ENCODE data around the gene KCTD20.

KCTD20 gene

DNA sequence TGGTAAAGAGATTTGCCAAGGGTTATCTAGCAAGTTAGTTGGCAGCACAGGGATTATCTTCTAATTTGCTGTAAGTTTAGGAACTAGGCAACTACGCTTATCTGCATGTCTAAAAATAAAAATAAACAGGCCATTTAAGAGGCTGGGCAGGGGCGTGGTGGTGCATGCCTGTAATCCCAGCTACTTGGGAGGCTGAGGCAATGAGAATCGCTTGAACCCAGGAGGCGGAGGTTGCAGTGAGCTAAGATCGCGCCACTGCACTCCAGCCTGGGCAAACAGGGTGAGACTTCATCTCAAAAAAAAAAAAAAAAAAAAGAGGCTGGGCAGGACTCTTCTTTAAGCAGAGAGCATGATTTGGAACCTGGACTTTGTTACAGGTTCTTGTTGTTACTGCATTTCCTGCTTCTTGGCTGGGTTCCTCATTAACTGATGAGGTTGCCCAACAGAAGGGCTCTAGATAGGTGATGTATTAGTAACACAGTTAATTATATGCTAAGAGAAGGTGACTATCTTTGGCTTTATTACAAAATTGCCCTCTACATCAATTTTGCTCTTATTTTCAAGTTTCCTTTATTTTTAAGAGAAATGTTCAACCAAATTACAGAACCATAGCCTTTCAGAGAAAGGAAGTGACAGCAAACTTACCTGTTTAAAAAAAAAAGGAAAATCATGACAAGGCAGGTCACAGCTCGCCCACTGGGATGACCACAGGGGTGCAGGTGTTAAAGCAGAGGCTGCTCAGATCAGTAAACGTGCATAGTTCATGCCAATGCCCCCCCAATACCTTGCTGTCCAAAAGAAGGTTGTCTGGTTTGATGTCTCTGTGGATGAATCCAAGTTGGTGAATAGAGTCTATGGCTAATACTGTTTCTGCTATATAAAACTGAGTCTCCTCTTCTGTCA lies 72.0 kb downstream of the KCTD20 start:
- TF ChIP-seq SIN3A (IDR thresholded peaks at IDR 0.05; ENCODE audit: borderline replicate concordance, insufficient read depth, low read length) (no peak), FOXP2 (optimal IDR thresholded peaks at IDR 0.05; ENCODE audit: borderline replicate concordance, extremely low read depth, extremely low read length, insufficient read depth) (no peak), POLR2AphosphoS5 (IDR thresholded peaks at IDR 0.05; ENCODE audit: low read depth, low read length) (no peak), TAF1 (IDR thresholded peaks at IDR 0.05; ENCODE audit: borderline replicate concordance, insufficient read depth, low read length) (no peak)
- TF ChIP-seq, protein P1, sequence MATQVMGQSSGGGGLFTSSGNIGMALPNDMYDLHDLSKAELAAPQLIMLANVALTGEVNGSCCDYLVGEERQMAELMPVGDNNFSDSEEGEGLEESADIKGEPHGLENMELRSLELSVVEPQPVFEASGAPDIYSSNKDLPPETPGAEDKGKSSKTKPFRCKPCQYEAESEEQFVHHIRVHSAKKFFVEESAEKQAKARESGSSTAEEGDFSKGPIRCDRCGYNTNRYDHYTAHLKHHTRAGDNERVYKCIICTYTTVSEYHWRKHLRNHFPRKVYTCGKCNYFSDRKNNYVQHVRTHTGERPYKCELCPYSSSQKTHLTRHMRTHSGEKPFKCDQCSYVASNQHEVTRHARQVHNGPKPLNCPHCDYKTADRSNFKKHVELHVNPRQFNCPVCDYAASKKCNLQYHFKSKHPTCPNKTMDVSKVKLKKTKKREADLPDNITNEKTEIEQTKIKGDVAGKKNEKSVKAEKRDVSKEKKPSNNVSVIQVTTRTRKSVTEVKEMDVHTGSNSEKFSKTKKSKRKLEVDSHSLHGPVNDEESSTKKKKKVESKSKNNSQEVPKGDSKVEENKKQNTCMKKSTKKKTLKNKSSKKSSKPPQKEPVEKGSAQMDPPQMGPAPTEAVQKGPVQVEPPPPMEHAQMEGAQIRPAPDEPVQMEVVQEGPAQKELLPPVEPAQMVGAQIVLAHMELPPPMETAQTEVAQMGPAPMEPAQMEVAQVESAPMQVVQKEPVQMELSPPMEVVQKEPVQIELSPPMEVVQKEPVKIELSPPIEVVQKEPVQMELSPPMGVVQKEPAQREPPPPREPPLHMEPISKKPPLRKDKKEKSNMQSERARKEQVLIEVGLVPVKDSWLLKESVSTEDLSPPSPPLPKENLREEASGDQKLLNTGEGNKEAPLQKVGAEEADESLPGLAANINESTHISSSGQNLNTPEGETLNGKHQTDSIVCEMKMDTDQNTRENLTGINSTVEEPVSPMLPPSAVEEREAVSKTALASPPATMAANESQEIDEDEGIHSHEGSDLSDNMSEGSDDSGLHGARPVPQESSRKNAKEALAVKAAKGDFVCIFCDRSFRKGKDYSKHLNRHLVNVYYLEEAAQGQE (IDR thresholded peaks at IDR 0.05; ENCODE audit: insufficient read depth in 1 of 2, low read depth in 2 of 2, low read length in 2 of 2): no peak

DNA sequence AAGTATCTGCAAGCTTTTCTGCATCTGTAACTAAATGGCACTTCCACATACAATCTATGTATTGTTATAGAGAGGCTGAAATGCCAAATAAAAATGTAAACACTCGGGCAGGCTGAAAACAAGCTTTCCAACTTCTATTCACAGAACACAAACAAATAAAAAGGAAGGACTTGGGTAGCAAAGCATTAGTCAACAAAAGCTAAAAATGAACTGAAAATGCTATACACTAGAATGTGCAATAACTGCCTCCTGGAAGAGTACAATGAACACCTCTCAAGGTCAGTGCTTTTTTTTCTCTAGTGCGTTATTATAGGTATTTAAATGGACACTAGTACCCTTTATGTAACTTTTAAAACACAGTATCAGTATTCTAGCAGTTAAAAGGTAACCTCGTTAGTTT lies 73.0 kb downstream of the KCTD20 start:
- TF ChIP-seq SIN3A (IDR thresholded peaks at IDR 0.05; ENCODE audit: borderline replicate concordance, insufficient read depth, low read length): no peak
- no peak for TF ChIP-seq FOXP2 (optimal IDR thresholded peaks at IDR 0.05; ENCODE audit: borderline replicate concordance, extremely low read depth, extremely low read length, insufficient read depth)

DNA sequence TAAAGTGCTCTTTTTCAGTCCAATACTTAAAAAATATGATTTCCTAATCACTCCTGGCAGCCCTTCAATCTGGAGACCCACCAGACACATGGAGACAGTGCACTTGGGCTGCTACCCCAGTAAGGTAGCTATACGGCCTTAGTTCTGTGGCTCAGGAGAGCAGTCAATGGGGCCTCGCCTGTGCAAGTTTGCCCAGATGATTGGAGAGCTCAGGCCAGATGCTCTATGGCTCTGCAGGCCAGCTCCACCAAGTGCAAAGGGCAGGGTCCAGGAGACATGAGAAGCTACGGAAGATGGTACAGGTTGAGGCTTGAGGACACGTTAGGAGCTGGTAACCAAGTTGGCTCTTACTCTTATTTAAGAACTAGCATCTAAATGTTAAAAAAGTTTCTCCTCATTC lies 73.8 kb downstream of the KCTD20 start:
- TF ChIP-seq FOXP2 (optimal IDR thresholded peaks at IDR 0.05; ENCODE audit: borderline replicate concordance, extremely low read depth, extremely low read length, insufficient read depth) (no peak), TAF1 (IDR thresholded peaks at IDR 0.05; ENCODE audit: borderline replicate concordance, insufficient read depth, low read length) (no peak)
- TF ChIP-seq, protein P1 (IDR thresholded peaks at IDR 0.05; ENCODE audit: insufficient read depth in 1 of 2, low read depth in 2 of 2, low read length in 2 of 2): no peak

DNA sequence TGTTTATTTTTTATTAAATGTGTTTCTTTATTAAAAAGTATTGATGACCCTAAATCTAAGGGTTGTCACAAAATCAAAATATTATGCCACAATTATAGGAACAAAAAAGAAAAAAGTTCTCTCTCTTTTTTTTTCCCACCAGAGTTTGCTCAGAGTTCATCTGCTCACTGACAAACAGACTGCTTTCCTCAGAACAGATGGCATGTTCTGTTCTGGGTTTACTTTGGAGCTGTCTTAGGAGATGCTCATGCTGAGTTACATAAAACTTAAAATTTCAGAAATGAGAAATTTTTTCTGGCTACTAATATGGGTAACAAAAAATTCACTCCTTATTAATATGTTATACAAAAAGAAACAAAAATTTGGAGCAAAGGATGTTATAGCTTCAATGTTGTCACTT lies 74.2 kb downstream of the KCTD20 start:
- TF ChIP-seq TAF1 (IDR thresholded peaks at IDR 0.05; ENCODE audit: borderline replicate concordance, insufficient read depth, low read length): no peak
- TF ChIP-seq POLR2AphosphoS5 (IDR thresholded peaks at IDR 0.05; ENCODE audit: low read depth, low read length): no peak
- no peak for TF ChIP-seq SIN3A (IDR thresholded peaks at IDR 0.05; ENCODE audit: borderline replicate concordance, insufficient read depth, low read length)
- TF ChIP-seq FOXP2 (optimal IDR thresholded peaks at IDR 0.05; ENCODE audit: borderline replicate concordance, extremely low read depth, extremely low read length, insufficient read depth): no peak
- TF ChIP-seq, protein P1 (IDR thresholded peaks at IDR 0.05; ENCODE audit: insufficient read depth in 1 of 2, low read depth in 2 of 2, low read length in 2 of 2): no peak

DNA sequence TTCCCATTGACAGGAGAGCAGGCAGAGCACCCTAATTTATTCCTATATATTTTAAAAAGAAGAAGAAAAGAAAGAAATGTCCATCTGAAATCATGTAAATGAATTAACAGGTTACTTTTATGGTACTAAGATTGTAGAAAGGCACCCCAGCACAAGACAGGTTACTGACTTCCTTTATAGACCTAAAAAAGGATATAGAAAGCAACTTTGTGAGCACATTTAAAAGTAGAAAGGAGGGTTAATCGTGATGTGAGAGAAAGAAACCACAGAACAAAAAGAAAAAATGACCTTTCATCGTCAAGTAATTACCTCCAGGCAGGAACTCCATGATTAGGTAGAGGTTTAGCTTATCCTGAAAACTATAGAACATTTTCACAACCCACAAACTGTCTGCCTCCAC lies 74.6 kb downstream of the KCTD20 start:
- no peak for TF ChIP-seq FOXP2 (optimal IDR thresholded peaks at IDR 0.05; ENCODE audit: borderline replicate concordance, extremely low read depth, extremely low read length, insufficient read depth)

DNA sequence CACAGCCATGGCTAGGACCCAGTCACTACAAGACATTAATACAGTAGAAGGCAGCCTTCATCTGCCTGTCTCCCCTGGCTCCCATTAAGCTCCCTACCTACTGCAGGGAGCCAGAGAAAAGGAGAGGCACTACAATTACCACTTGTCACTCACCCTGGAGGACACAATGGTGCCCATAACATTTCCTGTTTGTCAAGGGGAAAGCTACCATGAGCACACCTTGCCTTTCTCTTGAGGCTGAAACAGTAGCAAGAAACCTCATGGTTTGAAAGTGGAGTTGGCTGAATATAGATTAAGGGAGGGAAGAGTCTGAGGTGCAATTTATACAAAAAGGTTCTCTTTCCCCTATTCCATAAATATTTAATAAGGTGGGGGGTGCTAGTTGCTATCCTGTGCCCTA lies 76.6 kb downstream of the KCTD20 start:
- TF ChIP-seq TAF1 (IDR thresholded peaks at IDR 0.05; ENCODE audit: borderline replicate concordance, insufficient read depth, low read length): no peak
- TF ChIP-seq SIN3A (IDR thresholded peaks at IDR 0.05; ENCODE audit: borderline replicate concordance, insufficient read depth, low read length): no peak
- TF ChIP-seq, protein P1 (IDR thresholded peaks at IDR 0.05; ENCODE audit: insufficient read depth in 1 of 2, low read depth in 2 of 2, low read length in 2 of 2): no peak
- no peak for TF ChIP-seq FOXP2 (optimal IDR thresholded peaks at IDR 0.05; ENCODE audit: borderline replicate concordance, extremely low read depth, extremely low read length, insufficient read depth)
- no peak for TF ChIP-seq POLR2AphosphoS5 (IDR thresholded peaks at IDR 0.05; ENCODE audit: low read depth, low read length)

Data from PFSK-1 (cell line).